Measurements from ENCODE around the gene RNH1.

The RNH1 gene

DNA sequence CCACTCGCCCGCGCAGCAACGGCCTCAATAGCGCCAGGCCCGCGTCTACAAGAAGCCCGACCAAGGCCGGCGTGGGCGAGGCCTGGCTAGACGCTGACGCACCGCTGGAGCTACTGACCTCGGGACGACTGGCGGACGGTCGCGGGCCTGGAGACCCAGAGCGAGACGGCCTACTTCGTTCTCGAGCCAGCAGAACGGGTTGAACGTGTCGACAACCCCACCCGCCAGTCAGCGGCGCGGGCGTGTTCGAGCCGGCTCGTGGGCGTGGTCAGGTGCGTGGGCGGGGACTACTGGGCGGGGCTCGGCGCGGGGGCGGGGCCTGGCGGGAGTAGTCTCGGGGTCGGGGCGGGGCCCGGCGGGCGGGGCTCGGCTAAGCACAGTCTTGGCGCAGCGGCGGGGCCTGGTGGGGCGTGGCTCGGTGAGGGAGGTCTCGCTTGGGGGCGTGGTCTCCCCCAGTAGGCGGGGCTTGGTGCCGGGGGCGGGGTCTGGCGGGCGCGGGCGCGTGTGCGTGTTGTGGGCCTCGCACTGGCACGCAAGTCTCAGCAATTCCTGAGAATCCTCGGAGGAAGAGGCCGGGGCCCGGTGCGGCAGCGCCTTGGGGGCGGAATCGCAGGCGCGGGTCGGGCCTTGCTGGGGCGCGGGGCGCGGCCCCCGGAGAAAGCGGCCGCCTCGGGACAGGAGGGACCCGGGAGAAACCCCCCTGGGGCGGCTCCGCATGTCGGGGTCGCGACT, at the start of gene RNH1:
TSS of gene RNH1 (minus strand) at position 248 of the 732 bp plus-strand sequence. CDS start 5,080 bp downstream, outside the sequence.
- DNase-seq, result peak; percentile 94 to 98

DNA sequence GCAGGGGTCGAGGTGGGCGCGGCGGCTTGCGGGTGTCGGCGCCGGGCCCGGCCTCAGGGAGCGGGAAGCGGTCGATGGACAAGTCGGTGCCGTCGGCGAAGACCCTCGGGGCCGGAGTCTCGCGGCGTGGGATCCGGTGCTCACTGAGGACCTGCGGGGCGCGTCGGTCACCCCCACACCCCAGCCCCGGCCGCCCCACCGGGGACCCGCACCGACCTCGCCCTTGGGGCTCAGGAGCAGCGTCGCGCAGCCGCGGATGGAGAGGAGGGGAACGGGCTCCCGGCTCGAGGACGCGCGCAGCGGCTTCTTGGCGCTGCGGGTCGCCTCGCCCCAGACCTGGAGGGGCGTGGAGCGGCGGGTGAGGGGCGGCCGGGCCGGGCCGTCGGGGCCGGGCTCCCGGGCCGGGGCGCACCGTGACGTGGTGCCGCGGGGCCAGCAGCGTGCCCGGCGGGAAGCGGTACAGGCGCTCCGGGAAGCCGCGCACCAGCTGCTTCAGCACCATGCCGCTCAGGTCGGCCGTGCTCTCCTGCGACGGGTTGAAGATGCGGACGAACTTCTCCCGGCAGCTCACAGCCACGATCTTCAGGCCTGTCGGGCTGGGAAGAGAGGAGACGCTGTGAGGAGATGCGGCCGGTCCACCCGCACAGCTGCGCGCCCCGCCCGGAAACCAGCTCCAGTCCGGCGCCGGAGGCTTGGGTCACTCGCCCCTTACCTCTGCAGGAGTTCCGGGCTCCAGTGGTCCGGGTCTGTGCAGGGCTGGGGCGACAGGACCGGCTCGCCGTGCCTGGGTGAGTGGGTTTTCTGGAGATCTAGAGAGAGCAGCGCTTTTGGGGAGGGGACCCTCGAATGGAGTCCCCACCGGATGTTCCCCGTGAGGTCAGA, 49.0 kb upstream of the RNH1 start:
- peak in 1 of 2 experiments; percentile 73 for DNase-seq

DNA sequence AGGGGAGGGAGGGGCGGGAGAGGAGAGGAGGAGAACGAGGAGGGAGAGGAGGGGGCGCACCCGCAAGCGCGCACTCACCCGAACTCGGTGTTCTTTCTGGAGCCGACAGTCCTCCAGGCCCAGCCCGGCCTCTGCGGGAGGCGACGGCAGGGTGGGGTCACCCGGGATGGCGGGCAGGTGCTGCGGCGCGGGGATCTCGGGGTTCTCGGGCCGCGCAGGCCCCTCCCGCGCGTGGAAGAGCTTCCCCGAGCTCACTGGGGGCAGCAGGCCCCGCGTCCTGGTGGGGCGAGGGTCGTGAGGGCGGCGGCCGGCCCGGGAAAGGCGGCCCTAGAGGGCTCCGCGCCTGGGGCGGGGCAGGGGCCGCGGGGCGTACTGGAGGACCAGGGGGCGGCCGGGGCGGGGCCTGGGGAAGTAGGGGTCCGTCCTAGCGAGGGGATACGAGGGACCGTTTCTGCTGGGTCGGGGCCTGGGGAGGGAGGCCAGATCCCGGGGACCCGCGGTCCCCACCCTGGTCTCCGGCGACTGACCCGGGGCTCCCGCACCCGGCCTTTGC, 48.3 kb upstream of the RNH1 start:
- DNase-seq, result peak in 1 of 2 experiments; percentile 60

DNA sequence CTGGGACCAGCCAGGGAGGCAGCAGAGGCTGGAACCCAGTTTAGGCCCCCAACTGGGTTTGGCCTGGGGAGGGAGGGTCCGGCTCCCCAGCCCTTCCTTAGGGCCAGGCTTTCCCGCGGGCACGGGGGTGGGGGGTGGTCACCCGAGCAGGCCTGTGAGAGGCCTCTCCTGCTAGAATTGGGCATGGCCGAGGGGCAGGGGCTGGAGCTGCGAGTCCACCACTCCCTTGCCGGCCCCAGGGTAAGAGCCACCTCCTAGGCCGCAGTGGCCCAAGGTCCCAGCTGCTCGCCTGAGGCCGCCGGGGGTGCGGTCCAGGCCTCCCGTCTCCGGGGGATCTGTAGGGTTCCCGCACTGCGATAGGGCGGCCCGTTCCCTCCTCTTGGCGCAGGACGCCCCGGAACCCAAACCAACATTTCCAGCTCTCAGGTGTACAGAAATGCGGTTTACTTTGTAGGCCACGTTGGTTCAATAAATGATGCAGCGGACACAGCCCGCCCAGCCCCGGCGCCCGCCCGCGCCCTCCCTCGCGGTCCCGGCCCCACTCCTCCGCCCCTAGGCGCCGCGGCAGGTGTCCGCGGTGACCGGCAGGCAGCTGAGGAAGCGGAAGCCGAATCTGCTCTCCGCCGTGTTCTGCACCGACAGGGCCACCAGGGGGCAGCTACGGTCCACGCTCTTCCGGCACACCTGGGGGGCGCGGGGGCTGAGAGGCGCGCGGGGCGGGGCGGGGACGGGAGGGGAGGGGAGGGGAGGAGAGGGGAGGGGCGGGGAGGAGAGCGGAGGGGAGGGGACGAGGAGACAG, 47.6 kb upstream of the RNH1 start:
- peak; percentile 77 to 97 for DNase-seq

DNA sequence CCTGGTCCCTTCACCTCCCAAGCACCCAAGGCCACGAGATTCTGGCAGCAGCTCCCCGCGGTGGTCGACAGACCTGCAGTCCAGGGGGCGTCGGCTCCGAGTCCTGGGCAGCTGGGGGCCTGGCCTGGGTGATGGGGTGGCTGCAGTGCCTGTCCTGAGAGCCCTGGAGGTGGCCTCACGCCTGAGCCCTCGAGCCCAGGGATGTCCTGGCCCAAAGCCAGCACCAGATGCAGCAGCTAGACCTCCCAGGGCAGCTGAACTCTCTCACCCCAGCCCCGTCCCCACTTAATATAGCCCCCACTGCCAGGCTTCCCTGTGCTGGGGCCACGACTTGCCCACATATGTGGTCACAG, 46.9 kb upstream of the RNH1 start:
- DNase-seq, result no peak

DNA sequence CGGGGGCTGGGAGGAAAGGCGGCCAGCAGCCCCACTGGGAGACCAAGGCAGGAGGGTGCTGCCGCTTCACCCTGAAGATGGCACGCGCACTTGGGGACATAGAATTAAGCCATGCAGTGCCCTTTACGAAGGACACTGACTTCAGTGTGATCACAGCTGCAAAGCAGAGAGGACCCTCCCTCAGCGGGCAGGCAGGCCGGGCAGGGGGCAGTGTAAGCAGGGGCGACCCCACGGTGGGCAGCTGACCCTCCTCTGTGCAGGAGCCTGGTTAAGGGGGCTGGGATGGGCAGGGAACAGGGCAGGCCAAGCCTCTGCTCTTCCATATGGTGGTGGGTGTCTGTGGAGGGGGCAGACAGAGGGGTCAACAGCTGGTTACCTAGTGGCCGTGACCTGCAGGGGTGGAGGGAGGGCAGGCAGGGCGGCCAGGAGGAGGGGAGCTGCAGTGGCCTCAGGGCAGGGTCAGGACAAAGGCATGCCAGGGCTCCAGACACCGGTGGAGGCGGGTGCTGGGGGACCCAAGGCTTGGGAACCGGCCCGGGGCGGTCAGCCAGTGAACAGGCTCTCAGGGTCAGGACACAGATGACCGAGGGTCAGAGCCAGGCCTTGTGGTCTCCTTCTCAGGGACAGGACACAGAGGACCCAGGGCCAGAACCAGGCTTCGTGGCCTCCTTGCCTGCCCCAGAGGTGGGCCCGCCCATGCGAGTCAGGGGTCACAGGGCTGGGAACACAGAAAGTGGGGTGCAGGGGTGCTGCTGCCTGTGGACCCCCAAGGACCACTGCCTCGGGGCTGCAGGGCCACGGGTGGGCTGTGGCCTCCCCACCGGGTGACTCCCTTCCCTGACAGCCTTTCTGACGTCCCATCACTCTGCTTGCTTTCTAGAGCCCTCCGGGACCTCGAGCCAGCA, 46.3 kb upstream of the RNH1 start:
- DNase-seq, result no peak

DNA sequence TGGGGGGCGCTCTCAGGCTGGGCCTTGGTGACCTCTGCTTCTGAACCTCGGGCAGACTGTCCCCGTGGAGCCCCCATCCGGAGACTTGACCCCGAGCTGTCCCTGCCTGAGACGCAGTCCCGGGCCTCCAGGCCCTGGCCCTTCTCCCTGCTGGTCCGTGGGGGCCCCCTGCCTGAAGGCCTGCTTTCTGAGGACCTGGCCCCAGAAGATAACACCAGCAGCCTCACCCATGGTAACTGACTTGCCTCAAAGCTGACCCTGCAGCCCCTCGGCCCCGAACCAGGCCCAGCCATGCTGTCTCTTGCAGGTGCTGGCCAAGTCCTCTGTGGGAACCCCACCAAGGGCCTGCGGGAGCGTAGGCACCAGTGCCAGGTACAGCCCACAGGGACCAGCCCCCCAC, 44.6 kb upstream of the RNH1 start:
- no peak for DNase-seq

DNA sequence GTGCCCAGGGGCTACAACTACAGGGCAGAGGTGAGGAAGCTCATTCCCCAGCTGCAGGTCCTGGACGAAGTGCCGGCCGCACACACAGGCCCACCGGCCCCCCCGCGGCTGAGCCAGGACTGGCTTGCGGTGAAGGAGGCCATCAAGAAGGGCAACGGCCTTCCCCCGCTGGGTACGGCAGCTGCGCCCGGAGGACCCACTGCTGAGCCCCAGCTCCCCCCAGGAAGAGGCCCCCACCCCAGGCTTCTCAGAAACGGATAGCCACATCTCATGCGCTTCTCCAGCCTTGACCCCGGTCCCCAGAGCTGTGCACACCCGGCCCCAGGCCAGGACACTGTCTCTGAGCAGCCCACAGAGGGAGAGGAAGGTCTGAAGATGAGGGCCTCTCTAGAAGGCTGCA, 44.1 kb upstream of the RNH1 start:
- DNase-seq, result no peak

DNA sequence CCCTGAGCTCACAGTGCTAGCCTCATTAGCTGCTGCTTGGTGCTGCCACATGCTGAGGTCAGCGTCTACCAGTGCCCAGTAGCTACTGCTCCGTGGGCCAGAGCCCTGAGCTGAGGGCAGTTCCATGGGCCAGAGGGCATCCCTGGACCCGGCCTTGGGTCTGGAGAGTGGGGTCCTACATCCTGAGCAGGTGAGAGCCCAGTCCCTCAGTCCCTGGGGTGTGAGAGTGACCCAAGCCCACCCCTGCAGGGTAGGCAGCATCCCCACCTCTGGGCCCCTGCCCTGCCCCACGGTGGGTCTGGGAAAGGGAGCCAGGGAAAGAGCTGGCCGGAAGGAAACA, 43.7 kb upstream of the RNH1 start:
- no peak for DNase-seq

DNA sequence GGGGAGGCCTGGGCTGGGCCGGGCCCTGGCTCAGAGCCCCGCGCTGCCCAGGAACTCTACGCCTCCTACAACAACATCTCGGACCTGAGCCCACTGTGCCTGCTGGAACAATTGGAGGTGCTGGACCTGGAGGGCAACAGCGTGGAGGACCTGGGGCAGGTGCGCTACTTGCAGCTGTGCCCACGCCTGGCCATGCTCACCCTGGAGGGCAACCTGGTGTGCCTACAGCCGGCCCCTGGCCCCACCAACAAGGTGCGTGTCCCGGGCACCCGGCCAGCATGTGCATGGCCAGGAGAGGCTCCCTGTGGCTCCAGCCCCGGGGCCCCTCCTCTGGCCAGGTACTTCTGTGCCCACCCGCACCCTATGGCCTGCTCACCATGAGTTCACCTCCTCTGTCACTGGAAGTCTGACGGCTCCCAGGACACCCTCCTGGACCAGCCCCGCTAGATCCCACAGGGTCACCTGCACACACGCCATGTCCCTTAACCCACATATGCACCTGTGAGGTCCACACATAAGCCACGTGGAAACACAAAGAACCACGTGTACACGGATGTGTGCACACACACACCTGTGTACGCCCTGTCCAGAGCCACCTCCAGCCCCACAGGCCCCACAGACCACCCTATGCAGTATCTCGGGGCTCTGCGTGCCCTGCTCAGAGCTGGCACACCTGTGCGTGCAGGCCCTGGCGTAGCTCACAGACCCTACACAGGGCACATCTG, 43.1 kb upstream of the RNH1 start:
- DNase-seq, result no peak

DNA sequence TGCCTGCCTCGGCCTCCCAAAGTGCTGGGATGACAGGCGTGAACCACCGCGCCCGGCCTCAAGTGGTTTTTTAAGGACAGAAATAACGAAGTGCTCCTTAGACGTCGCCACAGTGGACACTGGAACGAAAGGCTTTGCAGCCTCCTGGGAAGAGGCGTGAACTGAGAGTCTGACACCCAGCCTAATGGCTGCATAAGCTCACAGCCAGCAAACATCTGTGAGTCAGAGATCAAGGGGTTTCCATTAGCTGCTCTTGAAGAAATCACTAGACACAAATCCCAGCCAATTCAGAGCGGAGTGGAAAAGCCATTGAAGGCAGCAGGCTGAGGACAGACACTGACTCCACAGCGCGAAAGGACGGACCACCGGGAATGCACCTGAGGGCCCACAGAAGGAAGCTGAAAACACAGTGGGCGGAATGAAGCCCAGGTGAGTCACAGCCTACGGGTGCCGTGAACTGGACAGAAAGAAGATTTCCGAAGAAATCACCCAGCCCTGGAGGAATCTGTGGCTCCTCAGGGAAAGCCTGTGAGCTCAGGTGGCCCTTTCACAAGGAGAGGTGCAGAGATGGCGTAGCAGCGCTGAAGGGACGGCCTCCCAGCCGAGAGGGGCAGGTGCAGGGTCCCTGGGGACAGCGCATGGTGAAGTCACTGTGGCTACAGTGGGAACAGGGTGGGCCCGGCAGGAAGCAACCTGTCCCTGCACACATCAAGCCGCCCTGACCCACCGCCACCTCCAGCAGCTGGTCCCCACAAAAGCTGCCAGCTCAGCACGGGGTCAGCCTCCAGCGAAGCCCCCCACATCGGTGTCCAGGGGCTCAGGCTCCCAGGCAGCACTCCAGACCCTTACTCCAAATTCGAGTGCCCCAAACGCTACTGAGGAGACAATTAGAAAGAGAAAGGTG, 41.9 kb upstream of the RNH1 start:
- peak in 1 of 2 experiments; percentile 50 for DNase-seq

DNA sequence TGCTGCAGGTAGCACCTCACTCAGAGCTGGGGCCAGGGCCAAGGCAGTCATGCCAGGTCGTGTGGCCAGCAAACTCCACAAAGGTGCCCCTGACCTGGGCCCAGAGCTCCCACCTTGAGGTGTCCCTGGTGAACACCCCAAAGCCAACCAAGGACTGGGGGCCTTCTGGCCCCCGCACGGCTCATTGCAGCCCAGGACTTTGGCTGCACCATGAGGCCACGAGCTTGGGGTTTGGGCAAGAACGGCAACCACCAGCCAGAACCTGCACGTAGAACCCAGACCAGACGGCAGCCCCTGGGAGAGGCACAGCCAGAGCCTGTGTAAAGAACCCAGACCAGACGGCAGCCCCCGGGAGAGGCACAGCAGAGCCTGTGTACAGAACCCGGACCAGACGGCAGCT, 38.1 kb upstream of the RNH1 start:
- DNase-seq, result no peak

DNA sequence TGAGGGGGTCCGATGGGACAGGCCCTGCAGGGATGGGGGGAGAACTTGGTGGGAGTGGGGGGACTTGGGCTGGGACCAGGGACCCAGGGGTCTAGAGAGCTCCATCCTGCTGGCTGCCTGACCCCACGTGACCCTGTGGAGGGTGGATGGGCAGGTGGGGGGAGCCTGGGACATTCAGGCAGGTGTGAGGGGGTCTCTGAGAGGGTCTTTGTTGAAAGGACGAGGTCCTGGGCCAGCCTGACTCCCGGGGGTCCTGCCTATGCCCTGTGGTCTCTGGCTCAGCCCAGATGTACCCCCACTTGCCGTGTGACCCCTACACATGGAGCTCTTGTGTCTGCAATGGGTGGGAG, 37.8 kb upstream of the RNH1 start:
- DNase-seq, result no peak

DNA sequence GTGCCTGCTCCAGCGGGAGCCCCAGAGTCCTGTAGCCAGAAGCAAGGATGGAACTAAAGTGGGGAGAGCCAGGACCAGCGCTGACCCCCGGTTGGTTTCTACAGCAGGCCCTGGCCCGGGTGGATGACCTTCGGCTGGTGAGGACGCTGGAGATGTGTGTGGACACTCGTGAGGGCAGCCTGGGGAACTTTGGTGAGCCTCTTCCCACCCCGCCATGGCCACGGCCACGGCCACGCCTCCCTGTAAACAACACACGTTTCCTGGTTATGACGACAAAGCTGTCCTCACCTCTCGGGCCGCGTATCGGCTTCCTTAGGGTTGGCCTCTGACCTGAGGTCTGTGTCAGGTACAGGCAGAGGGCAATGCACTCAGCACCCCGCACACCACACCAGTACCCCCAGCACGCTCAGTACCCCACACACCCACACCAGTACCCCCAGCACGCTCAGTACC, 34.4 kb upstream of the RNH1 start:
- no peak for DNase-seq

DNA sequence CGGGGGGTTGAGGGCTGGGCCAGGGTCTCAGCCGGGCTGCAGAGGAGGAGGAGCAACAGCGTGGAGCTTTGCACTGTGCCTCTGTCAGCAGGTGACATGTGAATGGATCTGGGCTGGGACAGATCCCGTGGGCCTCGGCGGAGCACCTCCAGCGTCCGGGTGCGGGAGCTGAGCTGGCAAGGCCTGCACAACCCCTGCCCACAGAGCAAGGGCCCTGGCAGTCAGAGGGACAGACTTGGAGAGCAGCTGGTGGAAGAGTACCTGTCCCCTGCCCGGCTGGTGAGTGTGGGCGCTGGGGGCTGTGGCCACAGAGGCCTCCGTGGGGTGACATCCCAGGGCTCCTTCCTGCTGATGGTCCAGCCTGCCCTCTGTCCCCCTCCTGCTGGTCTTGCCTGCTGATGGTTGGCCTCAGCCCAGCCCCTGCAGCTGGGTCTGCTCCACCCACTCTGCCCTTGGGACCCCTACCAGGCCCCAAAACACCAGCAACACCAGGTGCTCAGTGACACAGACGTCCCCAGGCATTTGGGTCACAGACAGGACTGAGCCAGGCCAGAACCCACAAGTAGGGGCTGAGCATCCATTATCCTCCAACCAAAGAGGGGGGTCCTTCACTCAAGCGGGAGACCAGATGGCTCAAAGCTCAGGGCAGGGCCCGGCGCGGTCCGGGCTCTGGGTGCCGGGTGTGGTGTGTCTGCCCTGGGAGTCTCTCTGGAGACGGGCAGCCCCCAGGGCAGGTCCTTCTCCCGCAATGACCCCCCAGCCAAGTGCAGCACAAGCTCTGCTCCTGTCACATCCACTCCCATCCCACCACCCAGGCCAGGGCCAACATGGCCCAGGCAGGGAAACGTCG, 33.8 kb upstream of the RNH1 start:
- no peak for DNase-seq

DNA sequence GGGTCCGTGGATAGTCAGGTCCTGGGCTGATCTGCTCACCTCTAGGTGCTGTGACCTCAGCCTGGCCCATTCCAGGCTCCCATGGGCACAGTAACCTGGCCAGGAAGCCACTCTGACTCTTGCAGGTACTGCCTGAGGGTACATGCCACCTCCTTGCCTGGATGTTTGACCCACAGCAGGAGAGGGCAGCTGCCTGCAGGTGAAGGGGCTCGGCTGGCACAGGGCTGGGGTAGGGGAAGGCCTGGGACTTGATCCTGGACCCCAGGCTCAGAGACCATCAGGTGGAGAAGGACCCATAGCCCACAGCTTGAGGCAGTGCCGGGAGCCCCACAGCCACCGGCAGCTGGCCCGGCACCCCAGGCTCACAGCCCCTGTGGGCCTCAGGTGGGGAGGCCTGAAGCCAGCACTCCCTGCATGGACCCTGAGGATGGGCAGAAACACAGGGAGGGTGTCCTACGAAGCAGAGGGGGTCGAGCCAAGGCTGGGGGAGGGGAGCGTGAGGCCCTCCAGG, 33.0 kb upstream of the RNH1 start:
- DNase-seq, result no peak

DNA sequence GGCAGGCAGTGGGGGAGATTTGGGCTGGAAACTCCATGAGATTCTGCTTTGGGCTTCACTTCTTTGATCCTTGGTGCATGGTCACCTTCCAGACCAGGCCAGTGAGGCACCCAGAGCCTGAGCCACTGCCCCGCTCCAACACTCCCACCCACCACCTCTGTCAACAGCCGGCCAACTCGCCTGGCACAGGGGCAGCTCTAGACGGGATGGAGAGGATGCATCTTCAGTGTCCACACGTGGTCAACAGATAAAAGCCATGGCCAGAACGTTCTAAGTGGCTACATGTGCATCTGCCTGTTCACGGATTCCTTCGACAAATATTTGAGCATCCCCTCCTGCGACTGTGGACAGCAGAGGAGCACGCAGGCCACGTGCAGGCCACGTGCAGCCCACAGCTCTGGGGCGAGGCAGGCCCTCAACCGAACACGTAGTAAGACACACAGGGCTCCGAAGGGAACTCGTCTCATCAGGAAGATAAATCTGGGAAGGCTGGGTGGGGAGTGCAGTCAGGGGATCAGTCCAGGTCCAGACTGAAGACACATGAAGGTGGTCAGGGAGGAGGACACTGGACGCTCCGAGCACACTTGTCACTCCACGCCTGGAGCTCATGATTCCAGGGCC, 31.5 kb upstream of the RNH1 start:
- no peak for DNase-seq

DNA sequence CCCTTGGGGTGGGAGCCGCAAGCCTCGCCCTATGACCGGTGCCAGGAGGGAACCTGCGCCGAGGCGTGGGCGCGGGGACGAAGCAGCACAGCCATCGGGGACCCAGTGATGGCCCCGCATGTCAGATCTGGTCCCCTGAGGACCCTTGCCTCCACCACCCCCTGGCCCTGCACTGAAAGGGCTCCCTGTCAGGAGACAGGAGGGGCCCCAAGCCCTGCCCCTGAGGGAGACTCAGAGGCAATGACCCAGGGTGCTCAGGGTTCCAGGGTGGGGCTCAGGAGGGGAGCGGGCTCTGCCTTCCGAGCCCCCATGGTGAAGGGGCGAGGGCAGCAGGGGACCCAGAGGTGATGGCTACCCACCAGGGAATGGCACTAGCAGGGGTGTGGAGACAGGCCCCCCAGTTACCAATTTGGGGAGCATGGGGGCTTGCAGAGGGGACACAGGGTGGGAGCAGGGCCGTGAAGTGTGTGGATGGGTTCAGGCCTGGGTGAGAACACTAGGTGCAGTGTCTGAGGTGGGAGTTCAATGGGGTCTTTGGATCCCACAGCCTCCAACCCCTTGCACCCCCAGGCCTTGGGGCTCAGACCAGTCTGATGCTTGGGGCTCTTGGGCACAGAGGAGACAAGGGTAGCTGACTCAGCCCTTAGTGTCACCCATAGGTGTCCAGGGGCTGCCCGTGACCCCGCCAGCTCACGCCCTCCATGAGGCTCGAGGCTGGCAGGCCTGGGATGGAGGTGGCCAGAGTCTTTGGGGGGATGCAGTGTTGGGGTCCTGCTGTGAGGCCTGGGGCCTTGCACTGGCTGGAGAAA, 30.8 kb upstream of the RNH1 start:
- no peak for DNase-seq
